Measurements from ENCODE around the gene ISL2.
"Not testable (repeated sequence)": the region's sequence is repeated elsewhere in the genome, so short reads cannot be mapped to it uniquely, and the experiment has no call there.

ISL2 gene

GRCh38 chr15:76336254-76337058 lies at the start of gene ISL2:
TSS of gene ISL2 (plus strand) at chr15:76336773. CDS start at chr15:76336884, 111 bp downstream.
- peak; percentile 90 for DNase-seq (ENCODE audit: low spot score)

GRCh38 chr15:76289582-76289981 lies 47.0 kb upstream of the ISL2 start:
- DNase-seq (ENCODE audit: low spot score): no peak

- no peak for DNase-seq (ENCODE audit: low spot score)
Measured at GRCh38 chr15:76293361-76293760, 43.2 kb upstream of the ISL2 start.

GRCh38 chr15:76294463-76294862 lies 42.1 kb upstream of the ISL2 start:
- DNase-seq (ENCODE audit: low spot score): not testable (repeated sequence)

GRCh38 chr15:76296849-76297248 lies 39.7 kb upstream of the ISL2 start:
- DNase-seq (ENCODE audit: low spot score): no peak

- DNase-seq (ENCODE audit: low spot score): not testable (repeated sequence)
Measured at GRCh38 chr15:76297951-76298350, 38.6 kb upstream of the ISL2 start.

- no peak for DNase-seq (ENCODE audit: low spot score)
Measured at GRCh38 chr15:76298986-76299385, 37.6 kb upstream of the ISL2 start.

GRCh38 chr15:76299786-76300185 lies 36.8 kb upstream of the ISL2 start:
- no peak for DNase-seq (ENCODE audit: low spot score)

GRCh38 chr15:76303909-76304308 lies 32.7 kb upstream of the ISL2 start:
- no peak for DNase-seq (ENCODE audit: low spot score)

- no peak for DNase-seq (ENCODE audit: low spot score)
Measured at GRCh38 chr15:76309601-76310330, 26.8 kb upstream of the ISL2 start.

- peak; percentile 40 for DNase-seq (ENCODE audit: low spot score)
Measured at GRCh38 chr15:76310475-76311099, 26.0 kb upstream of the ISL2 start.

GRCh38 chr15:76311100-76311953 lies 25.2 kb upstream of the ISL2 start, which contains the start of gene ETFA:
TSS of gene ETFA (minus strand) at chr15:76311469. CDS start at chr15:76311388, 81 bp downstream.
- peak; percentile 98 for DNase-seq (ENCODE audit: low spot score)

GRCh38 chr15:76312540-76313174 lies 23.9 kb upstream of the ISL2 start:
- no peak for DNase-seq (ENCODE audit: low spot score)

- DNase-seq (ENCODE audit: low spot score): not testable (repeated sequence)
Measured at GRCh38 chr15:76313175-76313567, 23.4 kb upstream of the ISL2 start.

- DNase-seq (ENCODE audit: low spot score): no peak
Measured at GRCh38 chr15:76313731-76314130, 22.8 kb upstream of the ISL2 start.

GRCh38 chr15:76320012-76320411 lies 16.6 kb upstream of the ISL2 start:
- DNase-seq (ENCODE audit: low spot score): no peak

- DNase-seq (ENCODE audit: low spot score): no peak
Measured at GRCh38 chr15:76321171-76321570, 15.4 kb upstream of the ISL2 start.

GRCh38 chr15:76321602-76322001 lies 15.0 kb upstream of the ISL2 start:
- no peak for DNase-seq (ENCODE audit: low spot score)

- DNase-seq (ENCODE audit: low spot score): no peak
Measured at GRCh38 chr15:76324066-76324465, 12.5 kb upstream of the ISL2 start.

GRCh38 chr15:76325704-76326103 lies 10.9 kb upstream of the ISL2 start:
- DNase-seq (ENCODE audit: low spot score): no peak
